GM21619 (cell line): ENCODE results near the gene CLDND2.

Experiments
- ATAC-seq: cut with Tn5 transposase; IDR thresholded peaks from one replicate; pipeline ENCODE4 v1.9.1; 2021; ENCODE audit not compliant: unreplicated experiment

Gene CLDND2

GRCh38 chr19:51356159-51356801 lies 12.5 kb downstream of the CLDND2 start:
- ATAC-seq = no peak

DNA sequence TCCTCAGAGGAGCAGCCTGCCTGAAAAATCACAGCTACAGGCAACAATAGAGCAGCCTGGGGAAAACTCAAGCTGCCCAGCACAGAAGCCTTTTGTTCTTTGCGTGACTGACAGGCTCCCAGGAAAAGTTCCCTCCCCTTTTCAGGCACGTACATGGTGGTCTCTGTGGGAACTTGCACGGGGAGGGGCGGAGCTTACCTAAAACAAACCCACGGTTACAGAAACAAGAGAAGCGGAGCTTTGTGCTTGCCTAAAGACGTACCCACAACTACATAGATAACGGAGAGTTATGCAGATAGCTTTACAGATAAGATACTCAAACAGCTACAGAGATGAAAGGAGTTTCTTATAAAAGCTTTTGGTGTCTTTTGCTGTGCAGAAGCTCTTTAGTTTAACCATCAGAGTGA lies 14.1 kb downstream of the CLDND2 start:
- no peak for ATAC-seq

GRCh38 chr19:51354103-51354741 lies 14.6 kb downstream of the CLDND2 start:
- ATAC-seq = no peak

DNA sequence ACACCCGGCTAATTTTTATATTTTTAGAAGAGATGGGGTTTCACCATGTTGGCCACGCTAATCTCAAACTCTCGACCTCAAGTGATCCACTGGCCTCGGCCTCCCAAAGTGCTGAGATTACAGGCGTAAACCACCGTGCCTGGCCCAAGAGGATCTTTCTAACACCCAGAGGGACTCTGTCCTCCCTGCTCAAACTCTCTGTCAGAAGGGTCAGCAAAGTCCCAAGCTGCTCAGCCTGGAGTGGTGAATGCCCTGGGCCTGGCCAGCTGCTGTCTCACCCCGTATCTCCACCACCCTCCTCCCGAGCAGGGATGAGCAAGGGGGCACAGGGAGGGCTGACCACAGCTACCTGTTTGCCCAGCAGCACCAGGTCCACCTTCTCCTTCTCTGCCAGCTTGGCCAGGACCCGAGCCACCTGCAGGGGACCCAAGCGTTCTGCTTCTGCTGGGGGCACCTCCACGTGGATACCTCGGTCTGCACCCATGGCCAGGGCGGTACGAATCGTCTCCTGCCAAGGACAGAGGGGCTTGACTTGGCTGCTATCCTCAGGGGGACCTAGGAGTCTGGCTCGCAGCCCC lies 15.9 kb downstream of the CLDND2 start:
- no peak for ATAC-seq

GRCh38 chr19:51351266-51351990 lies 17.4 kb downstream of the CLDND2 start:
- ATAC-seq = no peak

DNA sequence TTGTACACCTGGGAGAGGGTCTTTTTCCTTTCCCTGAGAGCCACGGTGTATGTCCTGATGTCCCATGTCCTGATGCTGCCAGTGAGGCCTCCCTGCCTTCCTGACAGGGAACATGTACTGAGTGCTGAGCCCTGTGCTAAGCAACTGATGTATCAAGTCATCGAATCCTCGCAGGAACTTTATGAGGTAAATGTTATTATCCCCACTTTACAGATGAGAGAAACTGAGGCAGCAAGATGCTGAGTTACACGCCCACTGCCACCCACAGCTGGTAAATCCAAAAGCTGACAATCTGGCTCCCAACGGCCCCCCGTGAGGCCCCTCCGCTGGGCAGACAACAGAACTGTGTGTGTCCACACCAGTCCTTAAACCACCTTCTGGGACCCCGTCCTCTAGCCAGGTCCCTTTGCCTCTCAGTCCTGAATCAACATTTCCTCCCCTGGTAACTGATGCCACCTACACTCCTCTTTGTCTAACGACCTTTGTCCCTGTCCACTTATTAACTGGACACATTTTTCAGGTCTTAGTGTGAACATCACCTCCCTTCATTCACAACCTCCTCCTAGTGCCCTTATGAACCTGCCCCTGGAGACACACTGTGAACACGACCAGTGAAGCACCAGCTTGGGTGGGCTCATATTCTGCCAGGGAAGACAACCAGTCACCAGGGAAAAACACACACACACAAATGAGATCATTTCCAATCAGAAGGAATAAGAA lies 21.4 kb downstream of the CLDND2 start:
- ATAC-seq = no peak

DNA sequence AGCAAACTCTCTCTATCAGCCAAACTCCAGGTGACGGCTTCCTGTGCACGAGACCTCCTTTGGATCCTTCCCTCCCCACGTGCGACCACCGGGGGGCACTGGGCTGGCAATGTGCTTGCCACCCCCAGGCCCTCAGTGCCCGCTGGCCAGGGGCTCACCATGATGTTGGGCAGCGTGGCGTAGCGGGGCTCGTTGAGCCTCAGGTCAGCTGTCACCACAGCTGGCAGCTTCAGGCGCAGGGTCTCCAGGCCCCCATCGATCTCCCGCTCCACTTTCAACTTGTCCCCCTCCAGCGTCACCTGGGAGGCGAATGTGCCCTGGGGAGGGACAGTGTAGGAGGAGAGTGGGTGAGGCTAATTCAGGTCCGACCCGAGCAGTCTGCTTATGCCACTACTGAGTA lies 22.1 kb downstream of the CLDND2 start:
- no peak for ATAC-seq

DNA sequence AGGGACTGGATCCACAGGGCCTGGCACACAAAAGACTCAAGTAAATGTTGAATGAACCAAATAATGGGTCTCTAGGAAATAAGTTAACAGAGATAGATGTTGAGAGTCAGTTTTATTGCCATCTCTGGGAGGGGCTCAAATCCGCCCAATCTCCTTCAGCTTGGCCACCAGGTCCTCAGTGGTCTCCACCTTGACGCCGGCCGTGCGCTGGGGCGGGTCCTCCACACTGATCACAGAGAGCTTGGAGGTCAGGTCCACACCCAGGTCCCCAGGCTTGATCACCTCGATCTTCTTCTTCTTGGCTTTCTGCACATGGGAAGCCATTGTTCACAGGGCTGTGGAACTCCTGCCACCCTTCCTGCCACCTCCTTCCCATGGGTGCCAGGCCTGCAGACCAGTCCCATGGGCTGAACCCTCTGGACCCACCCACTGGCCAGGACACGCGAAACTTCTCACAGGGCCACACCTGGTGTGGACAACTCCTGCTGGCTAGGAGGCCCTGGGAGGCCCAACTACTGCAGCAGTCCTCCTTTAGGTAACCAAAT lies 23.7 kb downstream of the CLDND2 start:
- ATAC-seq = no peak

GRCh38 chr19:51342631-51343569 lies 25.9 kb downstream of the CLDND2 start:
- ATAC-seq = no peak

DNA sequence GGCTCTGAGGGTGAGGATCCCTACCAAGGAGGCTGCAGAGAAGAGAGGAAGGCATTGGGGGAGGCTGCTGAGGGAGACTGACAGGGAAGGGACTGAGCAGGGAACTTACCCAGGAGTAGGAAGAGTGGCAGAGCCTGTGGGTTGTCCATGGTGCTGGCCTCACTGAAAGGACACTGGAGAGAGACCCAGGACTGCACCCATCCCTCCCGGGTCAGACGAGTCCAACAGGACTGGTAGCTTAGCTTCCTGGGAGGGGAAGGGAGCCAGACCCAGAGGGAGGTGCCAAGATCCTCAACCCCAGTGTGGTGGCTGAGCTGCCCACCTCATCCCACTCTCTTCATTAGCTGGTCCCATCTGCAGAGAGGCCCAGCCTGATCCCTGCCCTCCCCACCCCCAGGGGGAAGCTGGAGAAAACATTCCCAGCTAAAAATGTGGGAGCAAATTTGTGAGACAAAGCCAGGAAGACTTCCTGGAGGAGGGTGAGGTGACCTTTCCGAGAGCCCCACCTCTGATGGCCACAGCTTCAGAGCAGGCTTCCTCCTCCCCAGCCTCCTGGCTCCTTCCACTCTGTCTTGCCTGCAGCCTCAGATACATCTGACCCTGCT lies 26.7 kb downstream of the CLDND2 start, which contains the start of gene VSIG10L:
Gene VSIG10L, minus strand, starts transcription at position 164 of the 605 bp plus-strand sequence. Its CDS starts 15 bp downstream, at position 149.
- no peak for ATAC-seq

- no peak for ATAC-seq
Measured at GRCh38 chr19:51341066-51341465, 27.7 kb downstream of the CLDND2 start.

DNA sequence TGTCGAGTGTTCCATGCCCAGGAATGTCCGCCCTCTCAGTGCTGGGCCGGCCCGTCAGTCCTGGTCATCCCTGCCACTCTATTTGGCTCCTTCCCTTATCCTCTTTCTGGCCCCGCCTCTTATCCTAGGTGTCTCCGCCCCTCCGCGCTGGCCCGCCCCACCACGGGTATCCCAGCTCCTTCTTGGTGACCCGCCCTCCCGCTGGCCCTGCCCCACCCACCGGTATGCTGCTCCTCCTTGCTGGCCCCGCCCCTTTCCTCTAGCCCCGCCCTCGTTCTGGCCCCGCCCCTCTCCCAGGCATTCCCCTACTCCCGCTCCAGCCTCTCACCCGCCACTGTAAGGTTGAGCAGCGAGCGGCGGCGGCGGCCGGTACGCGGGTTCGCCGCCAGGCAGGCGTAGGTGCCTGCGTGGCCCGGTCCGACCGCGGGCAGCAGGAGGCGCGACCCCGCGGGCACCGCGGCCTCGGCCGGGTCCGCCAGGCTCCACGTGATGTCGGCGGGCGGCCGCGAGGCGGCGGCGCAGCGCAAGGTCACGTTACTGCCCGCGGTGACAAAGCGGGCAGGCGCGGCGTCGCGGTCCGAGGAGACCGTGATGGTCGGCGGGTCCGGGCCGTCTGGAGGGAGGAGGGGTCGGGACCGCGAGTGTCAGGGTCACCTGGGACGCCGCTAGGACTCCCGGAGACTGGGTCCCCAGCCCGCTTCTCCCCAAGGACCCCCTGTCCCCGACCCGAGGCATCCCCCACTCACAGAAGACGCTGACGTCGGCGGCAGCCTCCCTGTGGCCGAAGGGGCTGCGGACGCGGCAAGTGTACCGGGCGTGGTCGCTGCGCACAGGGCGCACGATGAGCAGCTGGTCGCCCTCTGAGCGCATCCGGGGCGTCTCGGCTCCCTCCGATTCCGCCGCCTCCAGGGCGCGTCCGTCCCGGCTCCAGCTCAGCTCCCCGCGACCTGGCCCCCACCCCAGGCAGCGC lies 28.8 kb downstream of the CLDND2 start:
- peak; percentile 50 for ATAC-seq

GRCh38 chr19:51339313-51339686 lies 29.5 kb downstream of the CLDND2 start:
- no peak for ATAC-seq

DNA sequence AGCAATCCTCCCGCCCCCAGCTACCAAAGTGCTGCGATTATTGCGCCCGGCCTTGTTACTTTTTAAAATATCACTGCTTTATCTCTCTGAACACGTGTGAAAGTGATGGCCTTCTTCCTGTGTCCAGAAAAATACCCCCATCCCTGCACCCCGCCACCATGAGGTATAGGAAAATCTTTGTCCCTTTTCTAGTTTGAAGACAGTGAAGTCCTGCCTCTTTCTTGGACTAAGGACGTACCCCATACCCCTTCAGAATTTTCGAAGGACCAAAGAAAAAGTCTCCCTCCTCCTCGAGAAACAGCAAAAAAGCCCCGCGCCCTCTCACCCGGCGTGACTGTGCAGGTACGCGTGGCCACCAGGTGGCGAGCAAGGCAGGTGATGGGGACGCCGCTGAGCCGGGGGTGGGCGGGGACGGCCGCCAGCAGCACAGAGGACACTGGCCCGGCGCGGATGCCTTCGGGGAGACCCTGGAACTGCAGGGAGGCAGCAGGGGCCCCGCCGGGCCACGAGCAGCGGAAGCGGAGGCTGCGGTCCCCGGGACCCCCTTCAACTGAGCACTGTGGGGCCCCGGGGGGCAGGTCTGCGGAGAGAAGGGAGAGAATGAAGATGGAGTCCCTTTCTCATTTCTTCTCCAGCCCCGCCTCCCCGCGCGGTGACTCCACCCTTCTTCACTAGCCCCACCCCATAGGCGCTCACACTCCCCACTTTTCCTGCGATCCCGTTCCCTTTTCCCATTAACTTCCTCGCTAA lies 30.1 kb downstream of the CLDND2 start:
- ATAC-seq = peak; percentile 55

DNA sequence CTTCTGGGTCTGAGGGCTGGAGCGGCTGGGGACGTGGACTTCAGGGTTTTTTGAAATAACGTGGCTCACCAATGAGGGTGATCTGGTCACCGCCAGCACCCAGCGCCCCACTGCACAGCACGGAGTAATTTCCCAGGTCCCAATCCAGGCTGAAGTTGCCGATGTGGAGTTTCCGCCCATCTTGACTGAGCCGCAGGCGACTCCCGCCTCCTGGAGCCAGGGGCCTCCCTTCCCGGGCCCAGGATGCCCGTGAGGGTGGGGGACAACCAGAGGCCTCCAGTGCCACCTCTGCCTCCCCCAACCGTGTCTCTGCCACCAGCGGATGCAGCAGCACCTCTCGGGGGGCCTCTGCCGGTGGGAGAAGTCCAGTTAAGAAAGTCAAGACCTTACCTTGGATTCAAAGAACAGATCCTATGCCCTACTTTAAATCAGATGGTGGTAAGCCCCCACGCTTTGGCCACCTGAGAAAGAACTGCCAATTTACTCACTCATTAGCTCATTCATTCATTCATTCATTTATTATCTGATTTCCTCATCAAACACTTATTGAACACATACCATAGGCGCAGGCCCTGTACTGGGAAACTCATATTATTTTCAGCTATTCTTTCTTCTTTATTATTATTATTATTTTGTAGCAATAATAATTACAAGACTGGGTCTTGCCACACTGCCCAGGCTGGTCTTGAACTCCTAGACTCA lies 30.8 kb downstream of the CLDND2 start:
- ATAC-seq = no peak

- ATAC-seq = no peak
Measured at GRCh38 chr19:51337141-51337860, 31.5 kb downstream of the CLDND2 start.
